HG02973 (cell line): ENCODE data around the gene FRMD6.

Experiments
- ATAC-seq: cut with Tn5 transposase; IDR thresholded peaks from one replicate; pipeline ENCODE4 v1.9.1; 2021; ENCODE audit warnings: moderate library complexity; ENCODE audit not compliant: unreplicated experiment

The FRMD6 gene

GRCh38 chr14:51651388-51652167 is at the start of gene FRMD6:
Gene FRMD6, plus strand, starts transcription at chr14:51651910. Its CDS starts 37,927 bp downstream, at chr14:51689837.
- ATAC-seq: peak; percentile 76

DNA sequence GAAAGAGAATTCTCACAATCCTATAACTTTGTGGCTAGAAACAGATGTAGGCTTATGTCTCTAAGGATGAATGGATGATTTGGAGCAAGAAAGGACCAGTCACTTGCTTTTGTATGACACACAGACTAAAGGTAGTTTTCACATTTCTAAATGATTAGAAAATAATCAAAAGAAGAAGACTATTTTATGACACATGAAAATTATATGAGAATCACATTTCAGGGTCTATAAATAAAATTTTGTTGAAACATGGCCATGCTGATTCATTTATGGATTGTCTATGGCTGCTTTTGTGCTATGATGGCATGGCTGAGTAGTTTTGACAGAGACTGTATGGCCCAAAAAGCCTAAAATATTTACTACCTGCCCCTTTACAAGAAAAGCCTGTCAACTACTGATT is 49.4 kb upstream of the FRMD6 start:
- ATAC-seq: no peak

DNA sequence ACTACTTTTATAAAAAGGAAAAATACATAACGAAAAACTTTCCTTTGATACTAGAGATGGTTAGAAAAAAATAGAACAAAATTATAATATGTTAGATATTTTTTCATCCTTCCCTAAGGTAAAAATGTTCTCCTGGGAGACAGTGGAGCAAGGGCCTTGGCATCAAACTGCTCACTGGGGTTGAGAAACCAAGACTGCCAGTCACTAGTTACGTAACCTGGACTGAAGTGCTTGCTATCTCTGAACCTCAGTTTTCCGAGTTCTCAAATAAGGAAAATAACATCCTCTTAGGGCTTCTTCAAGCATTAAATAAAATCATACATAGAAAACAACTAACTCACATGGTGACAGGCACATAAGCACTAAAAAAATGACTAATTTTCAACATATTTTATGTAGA is 48.2 kb upstream of the FRMD6 start:
- ATAC-seq: no peak

DNA sequence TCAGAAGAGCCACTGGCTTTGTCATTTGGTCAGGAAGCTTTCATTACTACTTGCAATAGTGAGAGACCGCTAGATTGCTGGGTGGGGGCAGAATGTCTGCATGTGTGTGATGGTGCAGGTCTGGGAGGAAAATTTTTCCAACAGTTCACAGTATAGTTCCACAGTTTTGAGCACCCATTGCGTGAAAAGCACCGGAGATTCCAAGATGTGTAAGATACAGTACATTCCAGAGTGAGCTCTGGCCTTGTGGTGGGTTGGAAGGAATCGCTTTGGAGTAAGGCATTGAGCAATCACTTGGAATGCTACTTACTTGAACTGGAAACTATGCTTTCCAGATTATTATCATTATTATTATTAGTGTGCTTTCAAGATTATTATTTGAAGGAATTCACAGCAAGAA is 47.6 kb upstream of the FRMD6 start:
- no peak for ATAC-seq

- ATAC-seq: no peak
Measured at GRCh38 chr14:51605575-51605974, 46.1 kb upstream of the FRMD6 start.

GRCh38 chr14:51607711-51608110 is 44.0 kb upstream of the FRMD6 start:
- no peak for ATAC-seq

DNA sequence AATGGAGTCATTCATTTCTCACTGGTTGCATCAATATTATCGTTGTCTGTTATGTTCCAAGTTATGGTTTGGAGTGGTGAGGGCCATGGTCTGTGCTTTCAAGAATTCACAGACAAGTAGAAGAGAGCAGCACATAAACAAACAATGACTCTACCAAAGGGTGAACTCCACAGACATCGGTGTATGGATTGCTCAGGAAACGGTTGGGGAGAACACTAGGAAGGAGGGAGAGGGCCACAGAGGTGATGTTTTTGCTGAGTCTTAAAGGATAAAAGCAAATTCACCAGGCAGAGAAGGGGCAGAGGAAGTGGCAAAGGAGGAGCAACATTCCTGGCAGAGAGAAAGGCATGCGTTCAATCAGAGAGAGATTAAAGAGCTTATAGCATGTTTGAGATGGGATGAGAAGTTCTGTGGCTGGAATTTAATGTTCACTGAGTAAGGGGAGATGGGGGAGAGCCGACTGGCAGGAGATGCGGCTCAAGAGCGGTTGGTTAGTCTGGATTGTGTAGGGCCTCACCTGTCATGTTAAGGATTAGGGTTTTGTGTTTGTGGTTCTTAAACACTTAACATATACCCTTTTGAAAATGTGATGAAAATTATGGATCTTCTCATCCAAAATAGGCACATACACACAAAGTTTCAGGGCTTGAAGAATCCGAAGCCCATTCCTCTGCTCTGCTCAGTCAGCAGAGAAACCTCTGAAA is 42.3 kb upstream of the FRMD6 start:
- no peak for ATAC-seq

GRCh38 chr14:51609955-51610283 is 41.8 kb upstream of the FRMD6 start:
- ATAC-seq: no peak

DNA sequence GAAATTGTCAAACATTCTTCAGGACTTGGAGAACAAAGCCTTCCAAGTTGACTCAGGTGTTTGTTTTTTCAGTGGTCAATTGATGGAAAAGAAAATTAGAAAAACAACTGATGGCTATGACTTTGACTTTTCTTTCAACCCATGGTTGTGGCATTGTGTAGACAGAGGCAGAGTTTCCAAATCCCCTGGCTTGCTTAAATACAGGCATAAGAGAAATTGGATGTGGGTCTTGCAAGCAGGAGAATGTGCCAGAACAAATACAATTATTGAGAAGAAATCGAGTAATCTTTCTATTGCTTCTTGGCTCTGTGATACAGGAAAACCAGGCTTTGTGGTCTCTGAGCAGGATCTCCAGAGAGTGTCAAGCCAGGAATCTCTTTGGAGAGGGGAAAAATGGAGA is 40.9 kb upstream of the FRMD6 start:
- no peak for ATAC-seq

GRCh38 chr14:51612449-51612848 is 39.3 kb upstream of the FRMD6 start:
- no peak for ATAC-seq

DNA sequence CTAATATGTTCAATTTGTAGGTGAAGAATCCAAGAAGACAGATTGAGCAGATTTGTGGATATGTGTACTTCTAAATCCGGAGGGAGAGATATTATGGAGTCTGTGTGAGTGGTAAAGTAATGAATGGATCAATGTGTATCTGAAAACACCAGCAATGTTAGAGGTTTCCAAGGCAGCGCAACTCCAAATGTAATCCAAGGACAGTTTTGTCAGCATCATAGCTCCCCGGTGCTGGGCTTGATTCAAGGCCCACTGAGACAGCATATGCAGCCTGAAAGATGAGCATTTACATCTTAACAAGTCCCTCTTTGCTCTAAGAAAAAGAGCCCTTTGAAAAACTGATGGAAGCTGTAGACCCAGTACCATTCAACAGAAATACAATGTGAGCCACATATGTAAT is 38.3 kb upstream of the FRMD6 start:
- ATAC-seq: no peak

DNA sequence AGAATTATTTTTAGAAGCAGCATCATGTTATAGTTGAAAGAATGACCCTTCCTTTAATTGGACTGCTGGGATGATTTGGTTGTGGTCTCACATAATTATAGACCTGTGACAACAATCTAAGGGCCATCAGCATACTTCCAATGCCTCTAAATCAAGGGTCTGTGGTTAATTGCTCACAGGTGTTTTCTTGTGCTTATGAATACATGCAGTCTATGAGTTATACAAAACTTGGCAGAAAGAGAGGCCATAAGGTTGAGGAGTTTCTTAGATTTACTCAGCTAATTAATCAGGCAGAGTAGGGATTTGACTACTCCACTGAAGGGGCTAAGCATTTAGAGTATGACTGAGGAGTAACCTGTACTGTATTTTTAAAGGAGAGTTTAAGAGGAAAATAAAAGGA is 37.0 kb upstream of the FRMD6 start:
- no peak for ATAC-seq

- ATAC-seq: no peak
Measured at GRCh38 chr14:51616256-51616655, 35.5 kb upstream of the FRMD6 start.

GRCh38 chr14:51616724-51617409 is 34.8 kb upstream of the FRMD6 start:
- ATAC-seq: no peak

DNA sequence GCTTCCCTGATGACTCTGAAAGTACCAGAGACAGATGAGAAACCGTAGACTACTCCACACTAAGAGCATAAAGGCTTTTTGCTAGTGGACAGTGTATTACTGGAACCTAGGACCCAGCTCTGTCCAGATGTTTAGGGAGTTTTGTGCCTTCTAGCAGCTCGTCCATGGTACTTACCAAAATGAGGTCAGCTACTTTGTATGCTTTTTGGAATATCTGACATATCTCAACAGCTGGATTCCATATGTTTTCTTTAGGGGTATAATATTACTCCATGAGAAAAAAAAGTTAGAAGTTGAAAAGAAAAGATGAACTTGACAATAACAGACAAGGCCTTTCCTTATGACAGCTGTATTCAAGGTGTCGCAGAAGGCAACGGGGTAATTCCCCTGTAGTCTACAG is 32.1 kb upstream of the FRMD6 start:
- ATAC-seq: no peak

- ATAC-seq: no peak
Measured at GRCh38 chr14:51620056-51620455, 31.7 kb upstream of the FRMD6 start.

DNA sequence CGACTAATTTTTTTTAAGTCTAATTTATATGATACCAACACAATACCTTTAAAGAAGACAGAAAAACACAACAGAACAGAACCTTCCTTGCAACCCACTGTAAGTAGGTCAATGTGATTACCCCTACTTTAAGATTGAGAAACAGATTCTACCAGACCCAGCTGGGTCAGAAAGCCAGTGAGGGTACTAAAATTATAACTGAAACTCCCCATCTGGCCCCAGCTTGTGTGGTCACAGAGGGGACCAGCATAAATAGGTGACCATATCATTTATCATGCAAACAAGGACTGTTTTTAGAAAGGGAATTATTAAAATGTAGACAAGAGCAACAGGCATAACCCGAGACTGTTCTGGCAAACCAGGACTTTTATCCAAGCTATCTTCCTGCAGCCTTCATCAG is 30.1 kb upstream of the FRMD6 start:
- ATAC-seq: no peak

GRCh38 chr14:51622376-51622775 is 29.3 kb upstream of the FRMD6 start:
- no peak for ATAC-seq

DNA sequence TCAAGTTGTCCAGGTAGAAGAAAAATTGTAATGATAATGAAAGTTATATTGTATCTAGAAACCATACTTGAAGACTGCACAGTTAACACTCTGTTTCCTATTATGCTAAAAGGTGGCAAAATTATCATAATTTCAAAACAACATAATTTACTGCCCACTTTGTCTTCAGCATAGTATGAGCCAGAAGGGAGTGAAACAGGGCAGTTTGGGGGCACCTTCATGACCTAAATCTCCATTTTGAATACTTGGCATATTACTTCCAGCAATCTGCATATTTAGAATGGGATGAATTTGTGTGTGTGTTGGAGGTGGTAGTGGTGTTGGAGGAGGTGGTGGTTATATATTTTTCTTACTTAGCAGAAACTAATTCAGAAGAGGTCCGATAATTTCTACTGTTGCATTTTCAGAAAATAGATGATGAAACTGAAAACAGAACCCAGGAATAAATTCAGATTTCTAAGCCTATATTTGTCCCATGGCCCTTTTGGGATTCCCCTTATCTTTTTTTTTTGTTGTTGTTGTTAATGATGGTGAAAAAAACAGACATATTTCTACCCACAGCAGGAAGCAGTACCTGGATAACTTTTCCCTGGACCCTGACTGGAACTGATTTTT is 26.6 kb upstream of the FRMD6 start:
- no peak for ATAC-seq

DNA sequence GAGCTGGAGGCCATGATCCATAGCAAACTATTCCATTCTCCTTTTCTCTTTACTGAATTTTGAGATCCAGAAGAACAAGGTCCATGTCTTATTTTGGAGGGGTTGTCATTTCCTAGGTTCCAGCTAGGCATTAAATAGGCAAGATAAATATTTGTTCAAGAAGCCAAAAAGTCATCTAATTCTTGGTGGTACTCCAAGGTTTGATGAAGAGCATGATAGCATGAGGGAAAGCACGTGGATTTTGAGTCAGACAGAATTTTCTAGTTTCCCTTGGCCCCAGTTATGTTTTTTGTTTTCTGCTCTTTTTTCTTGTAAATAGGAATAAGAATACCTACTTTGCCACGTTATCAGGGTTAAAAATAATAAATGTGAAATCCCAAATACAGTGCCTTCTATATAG is 25.5 kb upstream of the FRMD6 start:
- ATAC-seq: no peak

DNA sequence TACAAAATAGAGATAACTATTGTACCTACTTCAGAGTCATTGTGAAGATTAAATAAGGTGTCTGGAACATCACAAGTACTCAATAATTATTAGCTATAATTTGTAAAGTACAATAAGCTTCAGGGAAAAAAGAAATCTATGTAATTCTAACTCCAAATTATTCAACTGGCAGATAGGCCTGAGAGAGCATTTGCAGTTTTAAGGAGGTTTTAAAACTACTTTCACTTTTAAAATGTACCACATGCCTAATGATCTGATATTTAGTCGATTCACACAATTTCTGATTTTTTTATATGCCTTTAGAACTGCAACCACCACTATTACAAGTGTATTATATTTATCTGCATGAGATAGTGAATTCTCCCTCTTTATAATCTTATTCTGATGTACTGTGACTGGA is 24.9 kb upstream of the FRMD6 start:
- no peak for ATAC-seq

- ATAC-seq: no peak
Measured at GRCh38 chr14:51627313-51627712, 24.4 kb upstream of the FRMD6 start.
